IMR-90 (cell line): ENCODE results near the gene PACSIN2. TPM values are rescaled to one million over a fixed set of nuclear protein-coding genes. Genes with fewer than 3 reads are reported as not detected.

Experiments
- ATAC-seq: fragments of 200-7000 bp; cut with Tn5 transposase; 2 replicates; pipeline ENCODE4 v1.9.1; 2020; ENCODE audit warnings: low read depth, mild to moderate bottlenecking, moderate library complexity
- BruUV-seq: library from RNA; stranded (reverse); fragments of 400-500 nt; replicated peaks from 2 replicates; lab custom pipeline; 2021; lab: Mats Ljungman, UMichigan
- CTCF ChIA-PET: fragments of 300-600 bp; formaldehyde crosslinking; extraction: SDS; loops from one replicate; lab custom pipeline; 2021; ENCODE audit warnings: antibody characterized with exemption; lab: Yijun Ruan, JAX
- POLR2A ChIA-PET: fragments of 300-600 bp; sonication (Branson Sonifier 250); formaldehyde crosslinking; loops from one replicate; lab custom pipeline; 2022; ENCODE audit warnings: antibody characterized with exemption; ENCODE audit not compliant: unreplicated experiment; lab: Charles Lee
- DNase-seq: peaks from one replicate; pipeline ENCODE4 v3.0.0; 2013
- H2AFZ ChIP-seq: replicated peaks from 2 replicates; pipeline ENCODE3; 2013; ENCODE audit warnings: low read length, mild to moderate bottlenecking; ENCODE audit not compliant: poor library complexity
- H2AK5ac ChIP-seq: 2 replicates; pipeline ENCODE4 v1.6.1; 2013; ENCODE audit warnings: low read depth, low read length, inconsistent platforms
- H2AK9ac ChIP-seq: replicated peaks from 2 replicates; pipeline ENCODE3; 2013; ENCODE audit warnings: mild to moderate bottlenecking, low read depth, low read length, moderate library complexity; ENCODE audit not compliant: poor library complexity
- H2BK120ac ChIP-seq: 2 replicates; pipeline ENCODE4 v1.6.1; 2013; ENCODE audit warnings: low read depth, low read length, inconsistent platforms
- H2BK15ac ChIP-seq: 3 replicates; pipeline ENCODE4 v1.6.1; 2013; ENCODE audit warnings: low read depth, low read length, inconsistent platforms
- H2BK20ac ChIP-seq: 2 replicates; pipeline ENCODE4 v1.6.1; 2013; ENCODE audit warnings: low read depth, mild to moderate bottlenecking, inconsistent platforms, low read length, moderate library complexity
- H2BK5ac ChIP-seq: 2 replicates; pipeline ENCODE4 v1.6.1; 2013; ENCODE audit warnings: mild to moderate bottlenecking, low read depth, low read length, inconsistent platforms; ENCODE audit not compliant: poor library complexity, severe bottlenecking
- H3K14ac ChIP-seq: replicated peaks from 2 replicates; pipeline ENCODE4 v1.6.1; 2013; ENCODE audit warnings: low read depth, low read length, inconsistent platforms
- H3K18ac ChIP-seq: 2 replicates; pipeline ENCODE4 v1.6.1; 2013; ENCODE audit warnings: low read depth, low read length, control low read depth
- H3K23ac ChIP-seq: 2 replicates; pipeline ENCODE4 v1.6.1; 2013; ENCODE audit warnings: low read depth, low read length, inconsistent platforms
- H3K27ac ChIP-seq: 2 replicates; pipeline ENCODE4 v1.5.1; 2013; ENCODE audit warnings: mild to moderate bottlenecking, control low read depth, low read length; ENCODE audit not compliant: insufficient read depth
- H3K27me3 ChIP-seq: 2 replicates; pipeline ENCODE4 v1.6.1; 2013; ENCODE audit warnings: low read length; ENCODE audit not compliant: control insufficient read depth, insufficient read depth
- H3K36me3 ChIP-seq: 2 replicates; pipeline ENCODE4 v1.6.1; 2013; ENCODE audit warnings: low read length, mixed read lengths; ENCODE audit not compliant: control insufficient read depth, insufficient read depth
- H3K4ac ChIP-seq: 2 replicates; pipeline ENCODE4 v1.6.1; 2013; ENCODE audit warnings: low read depth, low read length, inconsistent platforms
- H3K4me1 ChIP-seq: 2 replicates; pipeline ENCODE4 v1.6.1; 2013; ENCODE audit warnings: low read length, mixed read lengths; ENCODE audit not compliant: control insufficient read depth, insufficient read depth
- H3K4me2 ChIP-seq: 2 replicates; pipeline ENCODE4 v1.6.1; 2013; ENCODE audit warnings: low read depth, mild to moderate bottlenecking, control low read depth, low read length, moderate library complexity
- H3K4me3 ChIP-seq: 2 replicates; pipeline ENCODE4 v1.5.1; 2013; ENCODE audit warnings: low read depth, mild to moderate bottlenecking, control low read depth, low read length, moderate library complexity; ENCODE audit not compliant: insufficient read depth
- H3K56ac ChIP-seq: 2 replicates; pipeline ENCODE4 v1.6.1; 2013; ENCODE audit warnings: low read length, inconsistent platforms; ENCODE audit not compliant: insufficient read depth; ENCODE audit errors: extremely low read depth
- H3K79me1 ChIP-seq, 2 experiments: 2 replicates each; pipeline ENCODE4 v1.6.1; 2013; ENCODE audit warnings: low read length in 2 of 2, inconsistent platforms in 1 of 2, low read depth in 1 of 2
- H3K9ac ChIP-seq: 2 replicates; pipeline ENCODE4 v1.6.1; 2013; ENCODE audit warnings: low read depth, low read length, control low read depth
- H3K9me1 ChIP-seq: 2 replicates; pipeline ENCODE4 v1.6.1; 2013; ENCODE audit warnings: low read length, inconsistent platforms; ENCODE audit not compliant: insufficient read depth
- H3K9me3 ChIP-seq: 2 replicates; pipeline ENCODE4 v1.6.1; 2013; ENCODE audit warnings: low read length; ENCODE audit not compliant: control insufficient read depth, insufficient read depth
- H4K20me1 ChIP-seq: 2 replicates; pipeline ENCODE4 v1.6.1; 2013; ENCODE audit warnings: low read length, inconsistent platforms; ENCODE audit not compliant: insufficient read depth
- H4K5ac ChIP-seq: 2 replicates; pipeline ENCODE4 v1.6.1; 2013; ENCODE audit warnings: mild to moderate bottlenecking, low read depth, low read length, control low read depth
- H4K8ac ChIP-seq, 2 experiments: 2 replicates each; pipeline ENCODE4 v1.6.1; 2013; ENCODE audit warnings: low read depth in 2 of 2, low read length in 2 of 2, control low read depth in 1 of 2, inconsistent platforms in 1 of 2
- H4K91ac ChIP-seq: 2 replicates; pipeline ENCODE4 v1.6.1; 2013; ENCODE audit warnings: low read depth, low read length, inconsistent platforms; ENCODE audit not compliant: insufficient read depth
- BHLHE40 ChIP-seq: fragments of 150-350 bp; IDR thresholded peaks from 2 replicates; pipeline ENCODE4 v1.6.1; 2016; ENCODE audit warnings: mild to moderate bottlenecking, low read depth, low read length
- CEBPB ChIP-seq: IDR thresholded peaks from 2 replicates; pipeline ENCODE4 v1.6.1; 2012; ENCODE audit warnings: low read depth, low read length, improper control_type of control experiment
- CHD1 ChIP-seq: IDR thresholded peaks from 2 replicates; pipeline ENCODE4 v1.6.1; 2012; ENCODE audit warnings: low read depth, low read length, improper control_type of control experiment
- CTCF ChIP-seq: conservative IDR thresholded peaks from 2 replicates; pipeline ENCODE4 v1.5.1; 2012; ENCODE audit warnings: mild to moderate bottlenecking, low read depth, low read length, improper control_type of control experiment
- ELK1 ChIP-seq: fragments of 150-350 bp; IDR thresholded peaks from 2 replicates; pipeline ENCODE4 v1.6.1; 2016; ENCODE audit warnings: low read depth, mild to moderate bottlenecking, low read length, moderate library complexity, borderline replicate concordance
- FOS ChIP-seq: fragments of 150-350 bp; IDR thresholded peaks from 2 replicates; pipeline ENCODE4 v1.6.1; 2016; ENCODE audit warnings: low read depth, low read length
- MAFK ChIP-seq: IDR thresholded peaks from 2 replicates; pipeline ENCODE4 v1.6.1; 2012; ENCODE audit warnings: low read depth, low read length, improper control_type of control experiment
- MAZ ChIP-seq: IDR thresholded peaks from 2 replicates; pipeline ENCODE4 v1.6.1; 2012; ENCODE audit warnings: low read depth, mild to moderate bottlenecking, low read length, improper control_type of control experiment, moderate library complexity, borderline replicate concordance
- MXI1 ChIP-seq: IDR thresholded peaks from 2 replicates; pipeline ENCODE4 v1.6.1; 2012; ENCODE audit warnings: low read depth, mild to moderate bottlenecking, low read length, moderate library complexity, borderline replicate concordance
- NFE2L2 ChIP-seq: fragments of 150-350 bp; IDR thresholded peaks from 2 replicates; pipeline ENCODE4 v1.6.1; 2016; ENCODE audit warnings: low read depth, mild to moderate bottlenecking, low read length
- POLR2A ChIP-seq: IDR thresholded peaks from 2 replicates; pipeline ENCODE4 v1.6.1; 2012; ENCODE audit warnings: mild to moderate bottlenecking, low read depth, low read length
- RAD21 ChIP-seq: IDR thresholded peaks from 2 replicates; pipeline ENCODE4 v1.6.1; 2012; ENCODE audit warnings: low read length, improper control_type of control experiment
- RCOR1 ChIP-seq: IDR thresholded peaks from 2 replicates; pipeline ENCODE4 v1.6.1; 2012; ENCODE audit warnings: mild to moderate bottlenecking, low read length, improper control_type of control experiment; ENCODE audit not compliant: insufficient replicate concordance
- RFX5 ChIP-seq: IDR thresholded peaks from 2 replicates; pipeline ENCODE4 v1.8.0; 2012; ENCODE audit warnings: low read depth, mild to moderate bottlenecking, low read length, moderate library complexity
- SMC3 ChIP-seq: fragments of 150-350 bp; IDR thresholded peaks from 2 replicates; pipeline ENCODE4 v1.6.1; 2016; ENCODE audit warnings: low read depth, mild to moderate bottlenecking, antibody characterized with exemption, low read length, moderate library complexity
- WGBS, 2 experiments: methylation state at CpG; one replicate each; pipeline versions ENCODE4 v1.1.5 to v1.1.7; 2013; ENCODE audit warnings: missing lambda C conversion rate in 2 of 2; ENCODE audit not compliant: insufficient read length in 1 of 2; ENCODE audit errors: extremely low coverage in 2 of 2; 5-methylcytosine and 5-hydroxymethylcytosine counted together
- dilution Hi-C: fragments of 300-500 bp; cut with HindIII; formaldehyde crosslinking; loops from one replicate; pipeline ENCODE4 v1.14.3; 2018; ENCODE audit warnings: low sequenced_read_pairs; ENCODE audit not compliant: unreplicated experiment
- in situ Hi-C: fragments of 300-500 bp; cut with MboI; formaldehyde crosslinking; loops from 3 replicates; pipeline ENCODE4 v1.14.3; 2019; ENCODE audit warnings: low sequenced_read_pairs, inconsistent platforms, mixed read lengths
- intact Hi-C: fragments of 100-400 bp; cut with micrococcal nuclease; formaldehyde crosslinking; loops from 2 replicates; pipeline ENCODE4 v1.10.0; 2022
- polyA plus RNA-seq, 3 experiments: library from polyadenylated mRNA; depleted of rRNA; stranded (reverse); fragments of >200 nt; gene quantifications; 2 replicates each; pipeline ENCODE4 v1.2.3, GENCODE V29; 2012; ENCODE audit warnings: low replicate concordance in 1 of 3
- total RNA-seq: library from RNA; depleted of rRNA; stranded (reverse); fragments of >200 nt; gene quantifications from 2 replicates; pipeline ENCODE4 v1.2.3, GENCODE V29; 2012
- TF ChIP-seq, protein P1 (sequence below): fragments of 150-350 bp; IDR thresholded peaks from 2 replicates; pipeline ENCODE4 v1.6.1; 2017; ENCODE audit warnings: mild to moderate bottlenecking, antibody characterized with exemption, low read length, low read depth

PACSIN2 gene
- total and polyA plus RNA-seq, 2 of the 4 experiments (the other 2 are of a cell fraction), result 85.0 to 118 TPM

- CTCF ChIA-PET, result interaction anchor here (1.2 kb wide), 1 partner anchor 76 kb away, joined by 3 read pairs; no protein-coding TSS in a partner anchor
- Histone ChIP-seq H4K20me1 (peaks cover 64% of the 10 kb centered on the region), H3K9ac (no peak overlapping the region), H3K36me3 (no peaks in the 10 kb centered on the region; the same call in 1 of the 2 replicates), H2BK5ac (no peak overlapping the region), H2AK9ac (no peak overlapping the region), H3K56ac (no peak overlapping the region), H3K9me1 (peaks cover 40% of the 10 kb centered on the region), H3K9me3 (no peaks in the 10 kb centered on the region), H4K5ac (no peak overlapping the region), H3K4ac (no peak overlapping the region), H4K91ac (no peak overlapping the region), H4K8ac (no peak overlapping the region), H3K4me3 (no peak overlapping the region), H2BK20ac (no peak overlapping the region), H2BK120ac (no peak overlapping the region), H3K18ac (no peak overlapping the region), H2BK15ac (no peak overlapping the region), H3K27ac (no peak overlapping the region), H2AFZ (no peak overlapping the region), H3K23ac (no peak overlapping the region), H3K27me3 (no peaks in the 10 kb centered on the region), H3K14ac (no peak overlapping the region), H2AK5ac (no peak overlapping the region), H3K4me2 (no peak overlapping the region), H3K79me1 (peaks cover 41 to 89% of the 10 kb centered on the region in 2 experiments), H3K4me1 (peaks cover 22% of the 10 kb centered on the region)
- no CpG with 5 or more reads among the region's 3 CpGs for whole genome bisulfite sequencing, 2 experiments
- dilution Hi-C loops, result no loop called here
- in situ Hi-C loops, result no loop called here
- intact Hi-C loops, result no loop called here
- BruUV-seq, result no TSS peak
- DNase-seq (no peak), ATAC-seq (no peak)
- POLR2A ChIA-PET, result no interaction called here
- TF ChIP-seq, protein P1, sequence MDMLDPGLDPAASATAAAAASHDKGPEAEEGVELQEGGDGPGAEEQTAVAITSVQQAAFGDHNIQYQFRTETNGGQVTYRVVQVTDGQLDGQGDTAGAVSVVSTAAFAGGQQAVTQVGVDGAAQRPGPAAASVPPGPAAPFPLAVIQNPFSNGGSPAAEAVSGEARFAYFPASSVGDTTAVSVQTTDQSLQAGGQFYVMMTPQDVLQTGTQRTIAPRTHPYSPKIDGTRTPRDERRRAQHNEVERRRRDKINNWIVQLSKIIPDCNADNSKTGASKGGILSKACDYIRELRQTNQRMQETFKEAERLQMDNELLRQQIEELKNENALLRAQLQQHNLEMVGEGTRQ, result no peak
- TF ChIP-seq MAFK, result no peak
- no peak for TF ChIP-seq BHLHE40
- no peak for TF ChIP-seq RCOR1
- no peak for TF ChIP-seq NFE2L2
- no peak for TF ChIP-seq SMC3
- no peak for TF ChIP-seq CHD1
- TF ChIP-seq RFX5, result no peak
- no peak for TF ChIP-seq ELK1
- no peak for TF ChIP-seq CTCF
- no peak for TF ChIP-seq RAD21
- TF ChIP-seq MAZ, result no peak
- TF ChIP-seq CEBPB, result no peak
- no peak for TF ChIP-seq POLR2A
- TF ChIP-seq MXI1, result no peak
- TF ChIP-seq FOS, result no peak
These were observed 71.0 kb downstream of the PACSIN2 start for GRCh38 chr22:42943981-42944380.
